GM21737 (cell line): Measurements from ENCODE around the gene CELF5.
"Not testable (repeated sequence)": the region's sequence is repeated elsewhere in the genome, so short reads cannot be mapped to it uniquely, and the experiment has no call there.

Source experiments
- ATAC-seq: cut with Tn5 transposase; IDR thresholded peaks from one replicate; pipeline ENCODE4 v1.9.1; 2021; ENCODE audit warnings: mild to moderate bottlenecking, moderate library complexity; ENCODE audit not compliant: unreplicated experiment

Gene CELF5

GRCh38 chr19:3189702-3190469 lies 34.6 kb upstream of the CELF5 start:
- no peak for ATAC-seq

GRCh38 chr19:3190470-3190770 lies 34.0 kb upstream of the CELF5 start:
- no peak for ATAC-seq

- no peak for ATAC-seq
Measured at GRCh38 chr19:3190921-3191805, 33.3 kb upstream of the CELF5 start.

- not testable (repeated sequence) for ATAC-seq
Measured at GRCh38 chr19:3191806-3192104, 32.7 kb upstream of the CELF5 start.

GRCh38 chr19:3192228-3192635 lies 32.2 kb upstream of the CELF5 start:
- ATAC-seq, result no peak

GRCh38 chr19:3192684-3193083 lies 31.8 kb upstream of the CELF5 start:
- ATAC-seq, result no peak

- no peak for ATAC-seq
Measured at GRCh38 chr19:3193256-3194105, 31.0 kb upstream of the CELF5 start.

- ATAC-seq, result no peak
Measured at GRCh38 chr19:3194106-3195087, 30.1 kb upstream of the CELF5 start.

GRCh38 chr19:3196064-3196932 lies 28.2 kb upstream of the CELF5 start:
- no peak for ATAC-seq

GRCh38 chr19:3196933-3197205 lies 27.6 kb upstream of the CELF5 start:
- no peak for ATAC-seq

GRCh38 chr19:3198901-3199700 lies 25.4 kb upstream of the CELF5 start:
- no peak for ATAC-seq

GRCh38 chr19:3201072-3201700 lies 23.3 kb upstream of the CELF5 start:
- no peak for ATAC-seq

- no peak for ATAC-seq
Measured at GRCh38 chr19:3201911-3202310, 22.6 kb upstream of the CELF5 start.

- ATAC-seq, result no peak
Measured at GRCh38 chr19:3202346-3202745, 22.1 kb upstream of the CELF5 start.

- ATAC-seq, result not testable (repeated sequence)
Measured at GRCh38 chr19:3202895-3203294, 21.6 kb upstream of the CELF5 start.

GRCh38 chr19:3203805-3204645 lies 20.4 kb upstream of the CELF5 start:
- no peak for ATAC-seq

- ATAC-seq, result no peak
Measured at GRCh38 chr19:3204646-3205275, 19.7 kb upstream of the CELF5 start.
